ENCODE data around the gene PFDN4.

PFDN4 gene

GRCh38 chr20:54168961-54169862 is 38.7 kb upstream of the PFDN4 start:
- H3K4me1 Mint-ChIP-seq (ENCODE audit: low read depth): peaks cover 15% of the 10 kb centered on the region
- no peaks in the 10 kb centered on the region for H3K36me3 Mint-ChIP-seq (ENCODE audit: low read depth)
- DNase-seq: no peak
- peaks cover 81% of the 10 kb centered on the region for H3K27me3 Mint-ChIP-seq
- no peaks in the 10 kb centered on the region for H3K9me3 Mint-ChIP-seq
- no peak overlapping the region for H3K4me3 Mint-ChIP-seq
- no peak overlapping the region for H3K27ac Mint-ChIP-seq

- Mint-ChIP-seq H3K9me3 (no peaks in the 10 kb centered on the region), H3K27ac (no peak overlapping the region), H3K36me3 (ENCODE audit: low read depth) (no peaks in the 10 kb centered on the region), H3K4me3 (no peak overlapping the region), H3K27me3 (peaks cover 85% of the 10 kb centered on the region), H3K4me1 (ENCODE audit: low read depth) (peaks cover 22% of the 10 kb centered on the region)
- no peak for DNase-seq
Measured at GRCh38 chr20:54170026-54170471, 37.8 kb upstream of the PFDN4 start.

GRCh38 chr20:54170963-54171362 is 36.9 kb upstream of the PFDN4 start:
- Mint-ChIP-seq H3K27ac (no peak overlapping the region), H3K4me1 (ENCODE audit: low read depth) (peaks cover 22% of the 10 kb centered on the region), H3K36me3 (ENCODE audit: low read depth) (no peaks in the 10 kb centered on the region), H3K4me3 (no peak overlapping the region), H3K9me3 (no peaks in the 10 kb centered on the region), H3K27me3 (peaks cover 87% of the 10 kb centered on the region)
- DNase-seq: no peak

- peaks cover 87% of the 10 kb centered on the region for H3K27me3 Mint-ChIP-seq
- no peaks in the 10 kb centered on the region for H3K9me3 Mint-ChIP-seq
- no peak overlapping the region for H3K4me3 Mint-ChIP-seq
- DNase-seq: no peak
- H3K4me1 Mint-ChIP-seq (ENCODE audit: low read depth): peaks cover 22% of the 10 kb centered on the region
- H3K27ac Mint-ChIP-seq: no peak overlapping the region
- no peaks in the 10 kb centered on the region for H3K36me3 Mint-ChIP-seq (ENCODE audit: low read depth)
Measured at GRCh38 chr20:54172532-54172855, 35.4 kb upstream of the PFDN4 start.

- Mint-ChIP-seq H3K36me3 (ENCODE audit: low read depth) (no peaks in the 10 kb centered on the region), H3K4me3 (peak overlapping the region; percentile 48), H3K27ac (no peak overlapping the region), H3K9me3 (no peaks in the 10 kb centered on the region), H3K27me3 (peaks cover 88% of the 10 kb centered on the region), H3K4me1 (ENCODE audit: low read depth) (peaks cover 22% of the 10 kb centered on the region)
- peak; percentile 45 for DNase-seq
Measured at GRCh38 chr20:54172856-54173652, 34.8 kb upstream of the PFDN4 start.

- peaks cover 88% of the 10 kb centered on the region for H3K27me3 Mint-ChIP-seq
Measured at GRCh38 chr20:54173653-54174456, 34.0 kb upstream of the PFDN4 start, which contains the start of gene CYP24A1. Gene CYP24A1 (minus strand): TSS chr20:54173986. CDS start chr20:54173579, 407 bp downstream.

GRCh38 chr20:54174457-54175175 is 33.3 kb upstream of the PFDN4 start:
- Mint-ChIP-seq H3K9me3 (no peaks in the 10 kb centered on the region), H3K4me1 (ENCODE audit: low read depth) (peaks cover 22% of the 10 kb centered on the region), H3K27me3 (peaks cover 80% of the 10 kb centered on the region), H3K36me3 (ENCODE audit: low read depth) (no peaks in the 10 kb centered on the region), H3K27ac (no peak overlapping the region), H3K4me3 (no peak overlapping the region)
- no peak for DNase-seq

More at GRCh38 chr20:54173653-54174456, 34.0 kb upstream of the PFDN4 start, which contains the start of gene CYP24A1:
- H3K4me3 Mint-ChIP-seq: peak within 1 kb of the TSS; percentile 48
- H3K27ac Mint-ChIP-seq: no peak within 1 kb of the TSS
- no peaks in the 10 kb centered on the region for H3K36me3 Mint-ChIP-seq (ENCODE audit: low read depth)
- peaks cover 22% of the 10 kb centered on the region for H3K4me1 Mint-ChIP-seq (ENCODE audit: low read depth)
- DNase-seq: no peak
- H3K9me3 Mint-ChIP-seq: no peaks in the 10 kb centered on the region

GRCh38 chr20:54176610-54177009 is 31.3 kb upstream of the PFDN4 start:
- H3K36me3 Mint-ChIP-seq (ENCODE audit: low read depth): no peaks in the 10 kb centered on the region
- H3K27ac Mint-ChIP-seq: no peak overlapping the region
- peaks cover 22% of the 10 kb centered on the region for H3K4me1 Mint-ChIP-seq (ENCODE audit: low read depth)
- no peak overlapping the region for H3K4me3 Mint-ChIP-seq
- peaks cover 65% of the 10 kb centered on the region for H3K27me3 Mint-ChIP-seq
- no peak for DNase-seq
- H3K9me3 Mint-ChIP-seq: no peaks in the 10 kb centered on the region

GRCh38 chr20:54177378-54177777 is 30.5 kb upstream of the PFDN4 start:
- peaks cover 58% of the 10 kb centered on the region for H3K27me3 Mint-ChIP-seq
- DNase-seq: no peak
- H3K4me3 Mint-ChIP-seq: no peak overlapping the region
- H3K27ac Mint-ChIP-seq: no peak overlapping the region
- peaks cover 22% of the 10 kb centered on the region for H3K4me1 Mint-ChIP-seq (ENCODE audit: low read depth)
- no peaks in the 10 kb centered on the region for H3K9me3 Mint-ChIP-seq
- no peaks in the 10 kb centered on the region for H3K36me3 Mint-ChIP-seq (ENCODE audit: low read depth)

- Mint-ChIP-seq H3K9me3 (no peaks in the 10 kb centered on the region), H3K27ac (no peak overlapping the region), H3K4me1 (ENCODE audit: low read depth) (peaks cover 13% of the 10 kb centered on the region), H3K4me3 (no peak overlapping the region), H3K36me3 (ENCODE audit: low read depth) (no peaks in the 10 kb centered on the region), H3K27me3 (peaks cover 55% of the 10 kb centered on the region)
- DNase-seq: no peak
Measured at GRCh38 chr20:54178256-54178655, 29.6 kb upstream of the PFDN4 start.

- Mint-ChIP-seq H3K4me1 (ENCODE audit: low read depth) (peaks cover under 1% of the 10 kb centered on the region), H3K27me3 (peaks cover 51% of the 10 kb centered on the region), H3K36me3 (ENCODE audit: low read depth) (no peaks in the 10 kb centered on the region), H3K9me3 (no peaks in the 10 kb centered on the region), H3K27ac (no peak overlapping the region), H3K4me3 (no peak overlapping the region)
- DNase-seq: no peak
Measured at GRCh38 chr20:54179946-54180345, 27.9 kb upstream of the PFDN4 start.

- no peaks in the 10 kb centered on the region for H3K36me3 Mint-ChIP-seq (ENCODE audit: low read depth)
- no peaks in the 10 kb centered on the region for H3K9me3 Mint-ChIP-seq
- no peak overlapping the region for H3K4me3 Mint-ChIP-seq
- no peak overlapping the region for H3K27ac Mint-ChIP-seq
- H3K27me3 Mint-ChIP-seq: peaks cover 53% of the 10 kb centered on the region
- DNase-seq: no peak
- H3K4me1 Mint-ChIP-seq (ENCODE audit: low read depth): no peaks in the 10 kb centered on the region
Measured at GRCh38 chr20:54180931-54181330, 27.0 kb upstream of the PFDN4 start.

GRCh38 chr20:54184071-54184470 is 23.8 kb upstream of the PFDN4 start:
- H3K4me1 Mint-ChIP-seq (ENCODE audit: low read depth): no peaks in the 10 kb centered on the region
- peaks cover 36% of the 10 kb centered on the region for H3K27me3 Mint-ChIP-seq
- H3K9me3 Mint-ChIP-seq: no peaks in the 10 kb centered on the region

More at GRCh38 chr20:54184071-54184470, 23.8 kb upstream of the PFDN4 start:
- H3K27ac Mint-ChIP-seq: no peak overlapping the region
- no peak for DNase-seq
- no peaks in the 10 kb centered on the region for H3K36me3 Mint-ChIP-seq (ENCODE audit: low read depth)
- H3K4me3 Mint-ChIP-seq: no peak overlapping the region

Data from activated T-cell treated with anti-CD3 and anti-CD28 coated beads, Interleukin-2, amount 50 U/mL, for 24 hours (primary cell).